Thyroid gland (tissue), 4 donors: ENCODE results near the gene CTU1. TPM values are rescaled to one million over a fixed set of nuclear protein-coding genes. Genes with fewer than 3 reads are reported as not detected.

Experiments
- DNase-seq, 2 donors: peaks; one replicate each; pipeline ENCODE4 v3.0.0-alpha.2; 2019
- H3K27ac ChIP-seq, 3 donors: fragments of 200-600 bp; sonication (generic); 1 replicate in 2 of 3; 2 replicates in 1 of 3; pipeline ENCODE4 v1.5.1; 2016 to 2019; ENCODE audit warnings: mild to moderate bottlenecking in 1 of 3, moderate library complexity in 1 of 3
- H3K27me3 ChIP-seq: fragments of 200-600 bp; sonication (generic); one replicate; pipeline ENCODE4 v1.5.1; 2019
- H3K36me3 ChIP-seq, 2 donors: fragments of 200-600 bp; sonication (generic); one replicate each; pipeline ENCODE4 v1.5.1; 2016 to 2019
- H3K4me1 ChIP-seq, 2 donors: fragments of 200-600 bp; sonication (generic); one replicate each; pipeline ENCODE4 v1.5.1; 2017 to 2019
- H3K4me3 ChIP-seq, 3 donors: fragments of 200-600 bp; sonication (generic); replicated peaks in 1 of 3; 1 replicate in 2 of 3; 2 replicates in 1 of 3; pipeline ENCODE4 v1.5.1; 2016; ENCODE audit warnings: mild to moderate bottlenecking in 1 of 3
- H3K9me3 ChIP-seq: fragments of 200-600 bp; sonication (generic); one replicate; pipeline ENCODE4 v1.5.1; 2017
- POLR2A ChIP-seq, 2 donors: fragments of 450-650 bp; IDR thresholded peaks; one replicate each; pipeline ENCODE4 v1.6.1; 2017; ENCODE audit warnings: antibody characterized with exemption in 2 of 2, mild to moderate bottlenecking in 2 of 2, moderate library complexity in 1 of 2
- WGBS, 2 donors: methylation state at CpG; one replicate each; pipeline ENCODE4 v1.1.5; 2017; 5-methylcytosine and 5-hydroxymethylcytosine counted together
- intact Hi-C: fragments of 100-400 bp; cut with DNase I; formaldehyde crosslinking; loops from one replicate; pipeline ENCODE4 v1.15.1; 2023
- total RNA-seq, 4 donors: library from RNA; depleted of rRNA; stranded (reverse); fragments of >200 nt; gene quantifications; one replicate each; pipeline ENCODE4 v1.2.3, GENCODE V29; 2016
- TF ChIP-seq, protein P1 (sequence below), 6 experiments: fragments of 200-600 bp in 3 of 6; fragments of 450-650 bp in 3 of 6; sonication (generic) in 3 of 6; IDR thresholded peaks; one replicate each; pipeline ENCODE4 v1.5.1; 2016 to 2019; ENCODE audit warnings: antibody characterized with exemption in 6 of 6, mild to moderate bottlenecking in 2 of 6, inconsistent platforms in 1 of 6, moderate library complexity in 1 of 6

The CTU1 gene
- total RNA-seq, 4 donors from 2014 or later, result 7.5 to 13.6 (median 9.3) TPM

DNA sequence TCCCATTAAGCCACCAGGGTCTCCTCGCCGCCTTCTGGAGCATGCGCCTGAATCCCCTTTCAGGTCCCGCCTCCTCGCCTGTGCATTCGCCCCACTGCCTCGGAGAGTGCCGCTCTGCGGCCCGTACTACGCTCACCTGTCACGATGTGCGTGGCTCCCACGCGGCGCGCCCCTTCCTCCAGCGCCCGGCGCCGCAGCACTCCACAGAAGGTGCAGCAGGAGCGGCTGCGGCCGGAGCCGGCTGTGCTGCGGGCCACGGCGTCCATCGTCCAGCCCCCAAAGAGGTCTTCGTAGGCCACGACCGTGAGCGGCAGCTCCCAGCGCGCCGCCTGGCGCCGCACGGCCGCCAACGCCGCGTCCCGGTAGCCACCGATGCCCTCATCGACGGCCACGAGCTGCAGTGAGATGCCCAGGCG is 4.3 kb downstream of the CTU1 start:
- no peak for DNase-seq
- intact Hi-C loops, result no loop called here
- TF ChIP-seq POLR2A (IDR thresholded peaks at IDR 0.05), result no peak
- TF ChIP-seq, protein P1, sequence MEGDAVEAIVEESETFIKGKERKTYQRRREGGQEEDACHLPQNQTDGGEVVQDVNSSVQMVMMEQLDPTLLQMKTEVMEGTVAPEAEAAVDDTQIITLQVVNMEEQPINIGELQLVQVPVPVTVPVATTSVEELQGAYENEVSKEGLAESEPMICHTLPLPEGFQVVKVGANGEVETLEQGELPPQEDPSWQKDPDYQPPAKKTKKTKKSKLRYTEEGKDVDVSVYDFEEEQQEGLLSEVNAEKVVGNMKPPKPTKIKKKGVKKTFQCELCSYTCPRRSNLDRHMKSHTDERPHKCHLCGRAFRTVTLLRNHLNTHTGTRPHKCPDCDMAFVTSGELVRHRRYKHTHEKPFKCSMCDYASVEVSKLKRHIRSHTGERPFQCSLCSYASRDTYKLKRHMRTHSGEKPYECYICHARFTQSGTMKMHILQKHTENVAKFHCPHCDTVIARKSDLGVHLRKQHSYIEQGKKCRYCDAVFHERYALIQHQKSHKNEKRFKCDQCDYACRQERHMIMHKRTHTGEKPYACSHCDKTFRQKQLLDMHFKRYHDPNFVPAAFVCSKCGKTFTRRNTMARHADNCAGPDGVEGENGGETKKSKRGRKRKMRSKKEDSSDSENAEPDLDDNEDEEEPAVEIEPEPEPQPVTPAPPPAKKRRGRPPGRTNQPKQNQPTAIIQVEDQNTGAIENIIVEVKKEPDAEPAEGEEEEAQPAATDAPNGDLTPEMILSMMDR (IDR thresholded peaks at IDR 0.05), result no peak
- WGBS, 2 donors, result 88% methylated on average over 28 to 36 of the region's 49 CpGs
- peaks cover 10 to 15% of the 10 kb centered on the region in 2 donors for H3K4me1 ChIP-seq
- no peaks in the 10 kb centered on the region for H3K9me3 ChIP-seq
- H3K36me3 ChIP-seq, result peaks cover 0 to 17% of the 10 kb centered on the region in 2 donors
- no peaks in the 10 kb centered on the region for H3K27me3 ChIP-seq
- no peak overlapping the region for H3K4me3 ChIP-seq
- no peak overlapping the region for H3K27ac ChIP-seq

DNA sequence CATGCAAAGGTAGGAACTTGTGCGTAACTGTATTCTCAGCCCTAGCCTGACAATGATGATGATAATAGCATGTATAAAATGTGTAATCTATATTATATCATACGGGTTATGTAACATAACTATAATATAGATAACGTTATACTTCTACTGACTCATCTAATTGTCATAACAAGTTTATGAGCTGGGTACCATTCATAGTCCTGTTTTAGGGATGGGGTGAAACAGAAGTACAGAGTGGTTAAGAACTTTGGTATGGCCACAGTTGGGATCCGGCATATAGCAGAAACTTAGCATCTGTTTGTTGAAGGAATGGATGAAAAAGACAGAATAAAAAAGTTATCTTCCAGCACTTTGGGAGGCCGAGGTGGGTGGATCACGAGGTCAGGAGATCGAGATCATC is 5.2 kb downstream of the CTU1 start:
- intact Hi-C loops, result no loop called here
- Histone ChIP-seq H3K9me3 (no peaks in the 10 kb centered on the region), H3K4me1 (peaks cover 7 to 12% of the 10 kb centered on the region in 2 donors), H3K27ac (no peak overlapping the region), H3K4me3 (no peak overlapping the region), H3K27me3 (no peaks in the 10 kb centered on the region), H3K36me3 (peaks cover 0 to 17% of the 10 kb centered on the region in 2 donors)
- TF ChIP-seq, protein P1 (IDR thresholded peaks at IDR 0.05), result no peak
- no peak for TF ChIP-seq POLR2A (IDR thresholded peaks at IDR 0.05)
- DNase-seq, result no peak
- 95 to 96% methylated on average over 7 of the region's 7 CpGs for WGBS, 2 donors

DNA sequence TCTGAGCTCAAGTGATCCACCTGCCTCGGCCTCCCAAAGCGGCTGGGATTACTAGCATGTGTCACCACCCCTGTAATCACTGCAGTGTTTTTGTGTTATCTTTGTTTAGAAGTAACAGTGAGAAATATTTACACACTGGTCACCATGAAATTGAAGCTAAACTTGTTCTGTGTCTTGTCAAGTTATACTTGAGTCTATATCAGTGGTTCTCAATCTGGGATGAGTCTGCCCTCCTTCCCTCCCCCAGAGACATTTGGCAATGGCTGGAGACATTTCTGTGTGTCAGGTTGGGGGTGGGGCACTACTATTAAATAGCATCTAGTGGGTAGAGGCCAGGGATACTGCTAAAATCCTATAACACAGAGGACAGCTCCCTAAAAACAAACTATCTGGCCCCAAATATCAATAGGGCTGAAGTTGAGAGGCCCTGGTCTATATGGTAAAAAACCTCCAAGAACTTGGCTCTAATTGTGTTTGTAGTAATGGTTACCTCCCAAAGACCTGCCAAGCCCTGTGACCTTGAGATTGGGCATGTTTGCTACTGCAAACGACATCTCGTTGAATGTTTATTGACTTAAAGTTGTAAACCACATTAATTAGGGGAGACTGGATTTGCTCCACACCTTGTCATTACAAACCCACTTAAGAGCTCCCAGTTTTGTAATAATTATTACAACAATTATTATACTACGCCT is 6.9 kb downstream of the CTU1 start:
- H3K27me3 ChIP-seq, result no peaks in the 10 kb centered on the region
- H3K27ac ChIP-seq, result no peak overlapping the region
- H3K36me3 ChIP-seq, result peaks cover 0 to 17% of the 10 kb centered on the region in 2 donors
- DNase-seq, result no peak
- WGBS, 2 donors, result 84% methylated on average over 5 of the region's 5 CpGs
- H3K4me1 ChIP-seq, result no peaks in the 10 kb centered on the region
- no peaks in the 10 kb centered on the region for H3K9me3 ChIP-seq
- no peak overlapping the region for H3K4me3 ChIP-seq
- intact Hi-C loops, result no loop called here
- TF ChIP-seq, protein P1 (IDR thresholded peaks at IDR 0.05), result no peak
- TF ChIP-seq POLR2A (IDR thresholded peaks at IDR 0.05), result no peak

DNA sequence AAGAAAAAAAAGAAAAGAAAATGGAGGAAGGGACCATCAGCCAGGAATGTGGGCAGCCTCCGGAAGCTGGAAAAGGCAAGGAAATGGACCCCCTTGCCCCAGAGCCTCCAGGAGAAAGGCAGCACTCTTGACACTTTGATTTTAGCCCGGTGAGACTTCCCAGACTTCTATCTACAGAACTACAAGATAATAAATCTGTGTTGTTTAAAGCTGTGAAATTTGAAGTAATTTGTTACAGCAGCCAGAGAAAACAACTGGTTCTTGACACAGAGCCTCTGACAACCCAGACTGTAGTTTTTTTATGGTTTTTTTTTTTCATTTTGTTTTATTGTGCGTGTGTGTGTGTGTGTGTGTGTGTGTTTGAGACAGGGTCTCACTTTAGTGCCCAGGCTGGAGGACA is 7.6 kb downstream of the CTU1 start:
- peaks cover 0 to 17% of the 10 kb centered on the region in 2 donors for H3K36me3 ChIP-seq
- DNase-seq, result no peak
- no peak overlapping the region for H3K27ac ChIP-seq
- H3K4me3 ChIP-seq, result no peak overlapping the region
- intact Hi-C loops, result no loop called here
- H3K9me3 ChIP-seq, result no peaks in the 10 kb centered on the region
- H3K27me3 ChIP-seq, result no peaks in the 10 kb centered on the region
- H3K4me1 ChIP-seq, result peaks cover 0 to under 1% of the 10 kb centered on the region in 2 donors
- 69 to 83% methylated on average over 3 of the region's 3 CpGs for WGBS, 2 donors
- TF ChIP-seq, protein P1 (IDR thresholded peaks at IDR 0.05), result no peak
- no peak for TF ChIP-seq POLR2A (IDR thresholded peaks at IDR 0.05)

DNA sequence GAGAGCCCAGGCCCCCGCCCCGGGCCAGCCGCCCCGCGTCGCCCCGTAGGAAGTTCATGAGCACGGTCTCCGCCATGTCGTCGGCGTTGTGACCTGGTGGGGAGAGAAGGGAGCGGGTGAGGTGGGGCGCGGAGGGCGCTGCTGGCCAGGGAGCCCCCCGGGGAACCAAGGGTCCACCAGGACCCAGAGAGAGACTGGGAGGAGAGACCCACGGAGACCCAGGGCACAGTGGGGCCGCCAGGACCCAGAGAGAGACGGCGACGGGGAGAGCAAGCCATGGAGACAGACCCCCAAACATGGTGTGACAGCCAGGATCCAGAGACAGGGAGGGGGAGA is 9.2 kb downstream of the CTU1 start:
- no peaks in the 10 kb centered on the region for H3K9me3 ChIP-seq
- peaks cover 11 to 12% of the 10 kb centered on the region in 2 donors for H3K4me1 ChIP-seq
- no peak for DNase-seq
- H3K36me3 ChIP-seq, result peaks cover 0 to 17% of the 10 kb centered on the region in 2 donors
- TF ChIP-seq, protein P1 (IDR thresholded peaks at IDR 0.05), result no peak
- no peak for TF ChIP-seq POLR2A (IDR thresholded peaks at IDR 0.05)
- no peak overlapping the region for H3K4me3 ChIP-seq
- H3K27ac ChIP-seq, result no peak overlapping the region
- intact Hi-C loops, result loop anchor here (5.0 kb wide), 1 partner anchor 77 kb away; no protein-coding TSS in a partner anchor
- 70 to 80% methylated on average over 10 of the region's 22 CpGs for WGBS, 2 donors
- no peaks in the 10 kb centered on the region for H3K27me3 ChIP-seq
